Stomach smooth muscle (tissue), 2 donors: Measurements from ENCODE around the gene KRTAP10-5.

Experiments used
- H3K27ac ChIP-seq: one replicate; pipeline ENCODE4 v1.7.0; 2013; ENCODE audit warnings: mild to moderate bottlenecking, low read length, inconsistent platforms
- H3K27me3 ChIP-seq, 2 donors: one replicate each; pipeline ENCODE4 v1.7.0; 2013; ENCODE audit warnings: low read length in 2 of 2; ENCODE audit not compliant: insufficient read depth in 2 of 2, control insufficient read depth in 1 of 2
- H3K36me3 ChIP-seq, 2 donors: one replicate each; pipeline ENCODE4 v1.7.0; 2013; ENCODE audit warnings: low read length in 2 of 2; ENCODE audit not compliant: control insufficient read depth in 2 of 2, insufficient read depth in 2 of 2
- H3K4me1 ChIP-seq: one replicate; pipeline ENCODE4 v1.7.0; 2013; ENCODE audit warnings: low read length; ENCODE audit not compliant: control insufficient read depth, insufficient read depth
- H3K4me3 ChIP-seq, 2 donors: one replicate each; pipeline ENCODE4 v1.7.0; 2013; ENCODE audit warnings: low read length in 2 of 2
- H3K9ac ChIP-seq, 2 donors: one replicate each; pipeline ENCODE4 v1.7.0; 2013; ENCODE audit warnings: low read length in 2 of 2, mild to moderate bottlenecking in 1 of 2
- H3K9me3 ChIP-seq, 2 donors: one replicate each; pipeline ENCODE4 v1.7.0; 2013; ENCODE audit warnings: low read length in 2 of 2; ENCODE audit not compliant: control insufficient read depth in 2 of 2
- donor health status: healthy.
- donor health status: Pancreatic carcinoma.

KRTAP10-5 gene

DNA sequence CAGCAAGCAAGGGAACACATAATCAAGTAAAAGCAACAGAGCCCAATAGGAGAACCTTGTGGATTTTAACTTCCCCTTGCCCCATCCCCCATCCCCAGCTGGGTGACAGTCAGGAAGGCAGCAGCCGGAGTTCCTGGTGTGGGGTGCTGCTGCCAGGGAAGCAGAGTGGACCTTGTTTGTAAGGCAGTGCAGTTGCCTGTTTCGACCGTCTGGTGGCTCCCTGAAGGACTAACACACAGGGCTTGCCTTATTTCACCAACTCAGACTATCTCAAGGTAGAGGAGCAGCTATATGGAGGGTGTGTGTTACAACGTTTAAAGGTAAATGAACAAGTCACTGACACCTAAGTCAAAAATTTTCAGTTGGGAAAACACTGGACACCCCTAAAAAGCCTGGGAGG is 38.1 kb upstream of the KRTAP10-5 start:
- peaks cover 2 to 8% of the 10 kb centered on the region in 2 donors for H3K27me3 ChIP-seq
- no peak overlapping the region for H3K4me3 ChIP-seq
- H3K27ac ChIP-seq = no peak overlapping the region
- no peaks in the 10 kb centered on the region for H3K4me1 ChIP-seq
- no peaks in the 10 kb centered on the region for H3K36me3 ChIP-seq
- no peak overlapping the region for H3K9ac ChIP-seq
- peaks cover 13 to 14% of the 10 kb centered on the region in 2 donors for H3K9me3 ChIP-seq

DNA sequence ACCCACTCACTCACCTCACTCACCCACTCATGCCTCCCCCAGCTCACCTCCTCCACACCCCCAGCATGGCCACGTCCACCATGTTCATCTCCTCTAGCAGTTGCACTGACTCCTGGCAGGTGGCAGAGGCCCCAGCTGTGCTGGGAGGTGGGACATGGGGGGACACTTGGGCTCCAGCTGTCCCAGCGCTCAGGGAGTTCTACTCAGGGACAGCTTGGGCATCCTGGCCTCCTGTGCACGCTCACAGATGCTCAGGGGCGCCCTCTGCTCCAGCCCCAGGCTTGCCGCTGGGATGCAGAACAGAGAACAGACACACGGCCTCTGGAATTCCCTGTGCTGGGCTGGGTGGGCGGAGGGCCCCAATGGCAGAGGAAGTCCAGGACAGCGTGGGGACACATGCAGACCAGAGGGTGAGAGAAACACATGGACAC is 36.7 kb upstream of the KRTAP10-5 start:
- H3K9me3 ChIP-seq = peaks cover 7 to 8% of the 10 kb centered on the region in 2 donors
- H3K27me3 ChIP-seq = peaks cover 2 to 8% of the 10 kb centered on the region in 2 donors
- no peak overlapping the region for H3K4me3 ChIP-seq
- H3K27ac ChIP-seq = no peak overlapping the region
- no peaks in the 10 kb centered on the region for H3K36me3 ChIP-seq
- H3K4me1 ChIP-seq = no peaks in the 10 kb centered on the region
- H3K9ac ChIP-seq = no peak overlapping the region

GRCh38 chr21:44616591-44616926 is 36.2 kb upstream of the KRTAP10-5 start:
- Histone ChIP-seq H3K9ac (no peak overlapping the region), H3K36me3 (no peaks in the 10 kb centered on the region), H3K9me3 (peaks cover 2 to 12% of the 10 kb centered on the region in 2 donors), H3K4me3 (no peak overlapping the region), H3K27me3 (peaks cover 2 to 8% of the 10 kb centered on the region in 2 donors), H3K27ac (no peak overlapping the region), H3K4me1 (no peaks in the 10 kb centered on the region)

- no peak overlapping the region for H3K4me3 ChIP-seq
- no peak overlapping the region for H3K9ac ChIP-seq
- H3K27ac ChIP-seq = no peak overlapping the region
- H3K4me1 ChIP-seq = no peaks in the 10 kb centered on the region
- H3K27me3 ChIP-seq = peaks cover 2 to 8% of the 10 kb centered on the region in 2 donors
- no peaks in the 10 kb centered on the region for H3K36me3 ChIP-seq
- peaks cover 2 to 14% of the 10 kb centered on the region in 2 donors for H3K9me3 ChIP-seq
These were observed 35.6 kb upstream of the KRTAP10-5 start for GRCh38 chr21:44615911-44616590.

DNA sequence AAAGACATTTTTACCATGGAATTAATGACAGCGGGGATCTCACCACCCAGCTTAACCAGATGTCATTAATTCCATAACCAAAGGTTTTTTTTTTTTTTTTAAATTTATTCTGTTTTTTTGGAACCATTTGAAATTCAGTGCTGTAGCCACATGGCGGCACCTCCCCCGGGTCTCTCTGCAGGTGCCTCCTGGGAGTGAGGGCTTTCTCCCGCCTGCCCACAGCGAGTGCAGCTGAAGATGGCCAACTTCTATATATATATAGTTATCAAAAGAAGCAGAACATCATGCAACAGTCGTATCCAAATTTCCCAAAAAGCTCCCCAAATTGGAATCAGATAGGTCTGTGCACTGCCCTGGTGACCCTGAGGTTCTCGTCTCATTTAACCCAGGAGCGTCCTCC is 35.1 kb upstream of the KRTAP10-5 start:
- Histone ChIP-seq H3K36me3 (no peaks in the 10 kb centered on the region), H3K9me3 (peaks cover 2 to 14% of the 10 kb centered on the region in 2 donors), H3K27ac (no peak overlapping the region), H3K4me1 (no peaks in the 10 kb centered on the region), H3K9ac (no peak overlapping the region), H3K27me3 (peaks cover 2 to 8% of the 10 kb centered on the region in 2 donors), H3K4me3 (no peak overlapping the region)

GRCh38 chr21:44614961-44615391 is 34.6 kb upstream of the KRTAP10-5 start:
- Histone ChIP-seq H3K9me3 (peaks cover under 1 to 12% of the 10 kb centered on the region in 2 donors), H3K4me1 (no peaks in the 10 kb centered on the region), H3K4me3 (no peak overlapping the region), H3K27ac (no peak overlapping the region), H3K27me3 (peaks cover 2 to 8% of the 10 kb centered on the region in 2 donors), H3K9ac (no peak overlapping the region), H3K36me3 (no peaks in the 10 kb centered on the region)

DNA sequence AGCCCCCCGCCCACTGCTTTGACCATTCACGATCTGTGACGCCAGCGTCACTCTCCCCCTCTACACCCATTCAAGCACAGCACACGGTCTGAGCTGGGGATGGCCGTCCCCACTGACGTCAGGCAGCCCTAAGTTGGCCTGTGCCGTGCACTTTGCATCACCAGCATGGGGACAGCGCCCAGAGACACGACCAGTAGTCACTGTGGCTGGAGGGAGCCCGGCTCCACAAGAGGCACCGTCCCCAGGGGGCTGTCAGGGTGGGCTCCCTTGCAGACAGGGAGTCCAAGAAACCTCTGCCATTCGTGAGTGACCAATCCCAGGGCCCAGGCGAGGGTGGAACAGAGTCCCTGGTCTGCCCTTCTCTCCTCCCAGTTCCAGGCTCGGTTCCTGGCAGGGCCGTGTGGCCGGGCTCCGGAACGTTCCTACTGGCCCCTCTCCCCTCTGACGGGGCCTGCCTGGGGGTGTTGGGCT is 33.8 kb upstream of the KRTAP10-5 start:
- Histone ChIP-seq H3K4me1 (no peaks in the 10 kb centered on the region), H3K27ac (no peak overlapping the region), H3K9ac (no peak overlapping the region), H3K9me3 (peaks cover 3 to 9% of the 10 kb centered on the region in 2 donors), H3K36me3 (no peaks in the 10 kb centered on the region), H3K27me3 (peaks cover 2 to 8% of the 10 kb centered on the region in 2 donors), H3K4me3 (no peak overlapping the region)

GRCh38 chr21:44613386-44614155 is 33.2 kb upstream of the KRTAP10-5 start:
- no peaks in the 10 kb centered on the region for H3K36me3 ChIP-seq
- H3K27me3 ChIP-seq = peaks cover 2 to 6% of the 10 kb centered on the region in 2 donors
- peaks cover 3 to 6% of the 10 kb centered on the region in 2 donors for H3K9me3 ChIP-seq
- no peak overlapping the region for H3K4me3 ChIP-seq
- H3K27ac ChIP-seq = no peak overlapping the region
- H3K9ac ChIP-seq = no peak overlapping the region
- H3K4me1 ChIP-seq = no peaks in the 10 kb centered on the region

- H3K9ac ChIP-seq = no peak overlapping the region
- no peak overlapping the region for H3K27ac ChIP-seq
- no peaks in the 10 kb centered on the region for H3K4me1 ChIP-seq
- H3K9me3 ChIP-seq = peaks cover 3 to 6% of the 10 kb centered on the region in 2 donors
- H3K27me3 ChIP-seq = peaks cover 2 to 6% of the 10 kb centered on the region in 2 donors
- H3K4me3 ChIP-seq = no peak overlapping the region
- no peaks in the 10 kb centered on the region for H3K36me3 ChIP-seq
These were observed 32.3 kb upstream of the KRTAP10-5 start for GRCh38 chr21:44612669-44613229.

DNA sequence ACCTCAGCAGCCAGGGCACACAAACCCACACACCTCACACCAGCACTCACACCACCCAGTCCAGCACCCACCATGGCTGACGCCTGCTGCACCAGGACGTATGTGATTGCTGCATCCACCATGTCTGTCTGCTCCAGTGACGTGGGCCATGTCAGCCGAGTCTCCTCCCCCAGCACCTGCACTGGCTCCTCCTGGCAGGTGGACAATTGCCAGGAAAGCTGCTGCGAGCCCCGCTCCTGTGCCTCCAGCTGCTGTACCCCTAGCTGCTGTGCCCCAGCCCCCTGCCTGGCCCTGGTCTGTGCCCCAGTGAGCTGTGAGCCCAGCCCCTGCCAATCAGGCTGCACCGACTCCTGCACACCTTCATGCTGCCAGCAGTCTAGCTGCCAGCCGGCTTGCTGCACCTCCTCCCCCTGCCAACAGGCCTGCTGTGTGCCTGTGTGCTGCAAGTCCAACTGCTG is 31.7 kb upstream of the KRTAP10-5 start, which contains the start of gene KRTAP10-8:
TSS of gene KRTAP10-8 (plus strand) at position 51 of the 458 bp plus-strand sequence. CDS start at position 73, 22 bp downstream.
- Histone ChIP-seq H3K9me3 (peaks cover 3 to 6% of the 10 kb centered on the region in 2 donors), H3K27me3 (peaks cover 2 to 6% of the 10 kb centered on the region in 2 donors), H3K4me1 (no peaks in the 10 kb centered on the region), H3K9ac (no peak within 1 kb of the TSS), H3K36me3 (no peaks in the 10 kb centered on the region), H3K27ac (no peak within 1 kb of the TSS), H3K4me3 (no peak within 1 kb of the TSS)
